ENCODE results near the gene ART4. TPM values are rescaled to one million over a fixed set of nuclear protein-coding genes. Genes with fewer than 3 reads are reported as not detected.

ART4 gene
- total RNA-seq, 4 donors from 2014 or later = 0.35 to 0.95 TPM; not detected in 2

DNA sequence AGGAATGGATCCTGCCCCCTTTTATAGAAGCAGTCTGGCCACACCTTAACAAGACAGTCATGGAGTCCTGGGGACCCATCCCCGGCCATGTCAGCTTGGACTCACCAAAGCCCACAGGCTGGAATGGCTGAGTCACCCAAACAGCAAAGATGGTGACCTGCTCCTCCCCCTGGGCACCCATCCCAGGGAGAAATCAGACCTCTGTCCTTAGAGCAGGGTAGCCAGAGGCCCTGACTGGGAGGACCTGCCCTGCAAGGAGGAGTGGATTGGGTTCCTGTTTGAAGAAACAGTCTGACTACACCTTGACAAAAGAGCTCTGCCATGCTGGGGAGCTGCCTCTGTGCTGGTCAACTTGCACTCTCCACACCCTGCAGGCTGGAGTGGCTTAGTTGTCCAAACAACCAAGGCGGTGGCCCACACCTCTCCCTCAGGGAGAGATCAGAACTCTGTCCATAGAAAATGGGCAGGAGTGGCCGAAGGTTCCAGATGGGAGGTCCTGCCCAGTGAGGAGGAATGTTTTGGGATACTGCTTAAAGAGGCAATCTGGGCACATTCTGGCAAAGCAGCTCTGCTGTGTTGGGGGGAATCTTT is 25.7 kb upstream of the ART4 start:
- peak overlapping the region in 1 of 4 donors; percentile 13 for H3K27ac ChIP-seq

DNA sequence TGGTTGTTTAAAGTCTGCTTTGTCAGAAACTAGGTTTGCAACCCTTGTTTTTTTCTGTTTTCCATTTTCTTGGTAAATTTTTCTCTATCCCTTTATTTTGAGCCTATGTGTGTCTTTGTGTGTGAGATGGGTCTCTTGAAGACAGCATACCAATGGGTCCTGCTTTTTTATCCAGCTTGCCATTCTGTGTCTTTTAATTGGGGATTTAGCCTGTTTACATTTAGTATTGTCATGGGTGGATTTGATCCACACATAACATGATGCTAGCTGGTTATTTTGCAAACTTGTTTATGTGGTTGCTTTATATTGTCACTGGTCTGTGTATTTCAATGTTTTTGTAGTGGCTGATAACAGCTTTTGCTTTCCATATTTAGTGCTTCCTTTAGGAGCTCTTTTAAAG is 17.2 kb upstream of the ART4 start:
- DNase-seq = no peak
- no peaks in the 10 kb centered on the region for H3K27me3 ChIP-seq
- H3K36me3 ChIP-seq = no peaks in the 10 kb centered on the region
- no peaks in the 10 kb centered on the region for H3K4me1 ChIP-seq
- TF ChIP-seq, protein P1, sequence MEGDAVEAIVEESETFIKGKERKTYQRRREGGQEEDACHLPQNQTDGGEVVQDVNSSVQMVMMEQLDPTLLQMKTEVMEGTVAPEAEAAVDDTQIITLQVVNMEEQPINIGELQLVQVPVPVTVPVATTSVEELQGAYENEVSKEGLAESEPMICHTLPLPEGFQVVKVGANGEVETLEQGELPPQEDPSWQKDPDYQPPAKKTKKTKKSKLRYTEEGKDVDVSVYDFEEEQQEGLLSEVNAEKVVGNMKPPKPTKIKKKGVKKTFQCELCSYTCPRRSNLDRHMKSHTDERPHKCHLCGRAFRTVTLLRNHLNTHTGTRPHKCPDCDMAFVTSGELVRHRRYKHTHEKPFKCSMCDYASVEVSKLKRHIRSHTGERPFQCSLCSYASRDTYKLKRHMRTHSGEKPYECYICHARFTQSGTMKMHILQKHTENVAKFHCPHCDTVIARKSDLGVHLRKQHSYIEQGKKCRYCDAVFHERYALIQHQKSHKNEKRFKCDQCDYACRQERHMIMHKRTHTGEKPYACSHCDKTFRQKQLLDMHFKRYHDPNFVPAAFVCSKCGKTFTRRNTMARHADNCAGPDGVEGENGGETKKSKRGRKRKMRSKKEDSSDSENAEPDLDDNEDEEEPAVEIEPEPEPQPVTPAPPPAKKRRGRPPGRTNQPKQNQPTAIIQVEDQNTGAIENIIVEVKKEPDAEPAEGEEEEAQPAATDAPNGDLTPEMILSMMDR (IDR thresholded peaks at IDR 0.05) = no peak
- TF ChIP-seq POLR2A (IDR thresholded peaks at IDR 0.05) = no peak
- H3K9me3 ChIP-seq = peaks cover 0 to 12% (median 11%) of the 10 kb centered on the region in 3 donors
- no peak overlapping the region for H3K4me3 ChIP-seq
- no peak overlapping the region for H3K27ac ChIP-seq
- intact Hi-C loops (cut with DNase I) = no loop called here

More for the DNA sequence above, 25.7 kb upstream of the ART4 start:
- Histone ChIP-seq H3K27me3 (peaks cover 0 to 4% (median 0%) of the 10 kb centered on the region in 4 donors), H3K9me3 (peaks cover 0 to 2% (median 0%) of the 10 kb centered on the region in 3 donors), H3K4me1 (peaks cover 0 to 14% (median 0%) of the 10 kb centered on the region in 3 donors), H3K36me3 (no peaks in the 10 kb centered on the region), H3K4me3 (no peak overlapping the region)
- 20% methylated on average over 1 of the region's 3 CpGs; no CpG with 5 or more reads in 1 of the 2 donors for WGBS, 2 donors
- no peak for DNase-seq
- intact Hi-C loops (cut with DNase I) = no loop called here
- TF ChIP-seq, protein P1 (IDR thresholded peaks at IDR 0.05) = no peak
- TF ChIP-seq POLR2A (IDR thresholded peaks at IDR 0.05) = no peak

DNA sequence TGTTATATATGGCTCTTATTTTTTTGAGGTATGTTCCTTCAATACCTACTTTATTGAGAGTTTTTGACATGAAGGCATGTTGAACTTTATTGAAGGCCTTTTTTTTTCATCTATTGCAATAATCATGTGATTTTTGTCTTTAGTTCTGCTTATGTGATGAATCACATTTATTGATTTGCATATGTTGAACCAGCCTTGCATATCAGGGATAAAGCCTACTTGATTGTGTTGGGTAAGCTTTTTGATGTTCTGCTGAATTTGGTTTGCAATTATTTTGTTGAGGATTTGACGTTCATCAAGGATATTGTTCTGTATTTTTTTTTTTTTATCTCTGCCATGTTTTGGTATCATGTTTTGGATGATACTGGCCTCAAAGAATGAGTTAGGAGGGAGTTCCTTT is 15.2 kb upstream of the ART4 start:
- H3K4me3 ChIP-seq = no peak overlapping the region
- TF ChIP-seq, protein P1 (IDR thresholded peaks at IDR 0.05) = no peak
- no peak for TF ChIP-seq POLR2A (IDR thresholded peaks at IDR 0.05)
- peaks cover 0 to 6% (median 0%) of the 10 kb centered on the region in 3 donors for H3K4me1 ChIP-seq
- no peaks in the 10 kb centered on the region for H3K36me3 ChIP-seq
- H3K9me3 ChIP-seq = peaks cover 0 to 12% (median 11%) of the 10 kb centered on the region in 3 donors
- no peaks in the 10 kb centered on the region for H3K27me3 ChIP-seq
- 80 to 93% methylated on average over 1 of the region's 1 CpG for WGBS, 2 donors
- H3K27ac ChIP-seq = no peak overlapping the region
- intact Hi-C loops (cut with DNase I) = no loop called here
- no peak for DNase-seq

DNA sequence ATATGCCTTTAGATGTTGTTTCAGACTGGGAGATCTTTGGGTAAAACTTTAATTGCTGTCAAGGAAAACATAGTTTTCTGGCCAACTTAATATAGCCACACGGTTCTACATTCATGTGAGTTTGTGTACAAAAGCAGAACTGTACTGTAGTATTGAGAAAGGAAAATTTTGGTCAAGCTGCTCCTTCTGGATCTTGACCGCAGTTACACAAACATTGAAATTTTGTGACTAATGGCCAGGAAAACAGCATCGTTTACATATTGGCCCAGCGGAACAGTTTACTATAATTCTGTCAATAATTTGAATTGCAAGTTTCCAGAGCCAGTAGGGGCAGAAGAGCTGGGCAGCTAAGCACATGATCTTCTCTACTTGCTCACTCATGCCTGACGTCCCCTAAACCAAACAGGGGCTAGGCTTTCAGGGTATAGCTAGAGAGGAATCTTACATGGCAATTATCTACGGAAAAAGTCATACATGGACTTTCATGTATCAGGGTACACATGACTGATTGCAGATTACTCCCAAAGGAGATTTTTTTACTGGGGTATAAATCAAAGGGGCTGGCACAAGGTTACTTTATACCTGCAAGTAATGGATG is 11.4 kb upstream of the ART4 start:
- DNase-seq = no peak
- H3K4me3 ChIP-seq = no peak overlapping the region
- WGBS, 2 donors = 73 to 75% methylated on average over 6 of the region's 6 CpGs
- H3K27ac ChIP-seq = peak overlapping the region in 1 of 4 donors; percentile 16
- no peaks in the 10 kb centered on the region for H3K9me3 ChIP-seq
- peaks cover 0 to 16% (median 0%) of the 10 kb centered on the region in 3 donors for H3K4me1 ChIP-seq
- intact Hi-C loops (cut with DNase I) = no loop called here
- TF ChIP-seq POLR2A (IDR thresholded peaks at IDR 0.05) = no peak
- TF ChIP-seq, protein P1 (IDR thresholded peaks at IDR 0.05) = no peak
- no peaks in the 10 kb centered on the region for H3K36me3 ChIP-seq
- no peaks in the 10 kb centered on the region for H3K27me3 ChIP-seq

DNA sequence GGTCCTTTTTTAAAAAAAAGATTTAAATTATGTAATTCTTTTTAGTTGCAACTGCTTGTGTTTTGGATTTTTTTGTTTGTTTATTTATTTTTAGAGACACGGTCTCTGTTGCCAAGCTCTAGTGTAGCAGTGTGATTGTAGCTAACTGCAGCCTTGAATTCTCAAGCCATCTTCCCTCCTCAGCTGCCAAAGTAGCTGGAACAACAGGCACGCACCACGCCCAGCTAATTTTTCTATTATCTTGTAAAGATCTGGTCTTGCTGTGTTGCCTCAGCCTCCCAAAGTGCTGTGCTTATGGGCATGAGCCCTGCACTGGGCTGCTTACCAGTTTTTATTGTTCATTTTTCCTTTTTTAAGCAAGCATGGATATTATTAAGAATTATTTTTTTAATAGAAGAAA is 10.6 kb upstream of the ART4 start:
- Histone ChIP-seq H3K4me1 (peaks cover 0 to 16% (median 0%) of the 10 kb centered on the region in 3 donors), H3K36me3 (no peaks in the 10 kb centered on the region), H3K4me3 (no peak overlapping the region), H3K27ac (peak overlapping the region in 1 of 4 donors; percentile 18), H3K27me3 (no peaks in the 10 kb centered on the region), H3K9me3 (no peaks in the 10 kb centered on the region)
- TF ChIP-seq POLR2A (IDR thresholded peaks at IDR 0.05) = no peak
- TF ChIP-seq, protein P1 (IDR thresholded peaks at IDR 0.05) = no peak
- intact Hi-C loops (cut with DNase I) = no loop called here
- DNase-seq = no peak
- WGBS, 2 donors = 46 to 61% methylated on average over 3 of the region's 3 CpGs
